Activated effector memory CD4-positive, alpha-beta T cell treated with anti-CD3 and anti-CD28 coated beads, Interleukin-2, amount 50 U/mL, for 16 hours (primary cell): ENCODE measurements around the gene TMEM238L.
"Not testable (repeated sequence)": the region's sequence is repeated elsewhere in the genome, so short reads cannot be mapped to it uniquely, and the experiment has no call there.

Source experiments
- DNase-seq: peaks from one replicate; pipeline ENCODE4 v3.0.0-alpha.2; 2020

Gene TMEM238L, protein sequence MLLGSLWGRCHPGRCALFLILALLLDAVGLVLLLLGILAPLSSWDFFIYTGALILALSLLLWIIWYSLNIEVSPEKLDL

DNA sequence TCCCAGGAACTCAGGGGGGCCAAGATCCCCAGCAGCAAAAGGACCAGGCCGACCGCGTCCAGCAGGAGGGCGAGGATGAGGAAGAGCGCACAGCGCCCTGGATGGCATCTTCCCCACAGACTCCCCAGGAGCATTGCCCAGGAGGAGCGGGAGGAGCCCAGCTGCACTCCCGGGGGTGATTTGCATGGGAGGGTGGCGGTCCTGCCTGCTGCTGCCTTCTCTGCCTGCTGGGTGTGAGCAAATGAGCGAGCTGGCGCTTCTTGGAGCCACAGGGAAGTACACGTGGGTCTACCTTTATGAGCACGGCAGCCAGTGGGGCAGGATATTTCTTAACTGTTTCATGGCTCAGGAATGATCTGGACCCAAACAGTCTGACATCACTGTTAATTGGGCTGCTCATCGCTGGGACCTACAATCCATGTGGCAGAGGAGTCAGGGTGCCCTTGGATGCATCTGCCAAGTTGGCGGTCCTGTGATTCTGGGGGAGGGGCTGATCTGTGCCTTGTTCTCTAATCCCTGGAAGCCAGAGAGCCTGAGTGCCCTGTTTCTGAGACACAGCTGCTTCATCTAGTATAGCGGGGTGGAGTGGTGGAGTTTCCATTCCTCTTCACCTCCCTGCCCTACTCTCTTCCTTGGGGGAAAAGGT is at the start of gene TMEM238L:
TMEM238L (minus strand) TSS at position 270 of the 646 bp plus-strand sequence; CDS start at position 134, 136 bp downstream.
- no peak for DNase-seq

DNA sequence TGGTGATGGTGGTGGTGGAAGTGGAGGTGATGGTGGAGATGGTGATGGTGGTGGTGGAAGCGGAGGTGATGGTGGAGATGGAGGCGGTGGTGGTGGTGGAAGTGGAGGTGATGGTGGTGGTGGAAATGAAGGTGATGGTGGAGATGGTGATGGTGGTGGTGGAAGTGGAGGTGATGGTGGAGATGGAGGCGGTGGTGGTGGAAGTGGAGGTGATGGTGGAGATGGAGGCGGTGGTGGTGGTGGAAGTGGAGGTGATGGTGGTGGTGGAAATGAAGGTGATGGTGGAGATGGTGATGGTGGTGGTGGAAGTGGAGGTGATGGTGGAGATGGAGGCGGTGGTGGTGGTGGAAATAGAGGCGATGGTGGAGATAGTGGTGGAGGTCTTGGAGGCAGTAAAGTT is 42.7 kb upstream of the TMEM238L start:
- not testable (repeated sequence) for DNase-seq

DNA sequence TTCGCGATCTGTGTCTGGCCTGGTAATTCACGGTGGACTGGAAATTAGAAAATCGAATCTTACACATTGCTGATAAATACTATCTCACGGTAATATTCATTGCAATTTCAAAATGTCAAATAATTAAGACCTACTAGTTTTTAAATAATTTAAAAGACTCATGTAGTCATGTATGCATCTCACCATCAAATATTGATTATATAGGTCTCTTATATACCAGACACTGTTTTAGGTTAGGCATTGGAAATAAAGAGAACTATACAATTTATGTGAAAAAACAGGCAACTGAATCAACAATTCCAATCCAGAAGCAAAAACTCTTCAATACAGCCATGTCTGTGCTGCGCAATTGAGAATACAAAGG is 41.5 kb upstream of the TMEM238L start:
- DNase-seq: no peak

DNA sequence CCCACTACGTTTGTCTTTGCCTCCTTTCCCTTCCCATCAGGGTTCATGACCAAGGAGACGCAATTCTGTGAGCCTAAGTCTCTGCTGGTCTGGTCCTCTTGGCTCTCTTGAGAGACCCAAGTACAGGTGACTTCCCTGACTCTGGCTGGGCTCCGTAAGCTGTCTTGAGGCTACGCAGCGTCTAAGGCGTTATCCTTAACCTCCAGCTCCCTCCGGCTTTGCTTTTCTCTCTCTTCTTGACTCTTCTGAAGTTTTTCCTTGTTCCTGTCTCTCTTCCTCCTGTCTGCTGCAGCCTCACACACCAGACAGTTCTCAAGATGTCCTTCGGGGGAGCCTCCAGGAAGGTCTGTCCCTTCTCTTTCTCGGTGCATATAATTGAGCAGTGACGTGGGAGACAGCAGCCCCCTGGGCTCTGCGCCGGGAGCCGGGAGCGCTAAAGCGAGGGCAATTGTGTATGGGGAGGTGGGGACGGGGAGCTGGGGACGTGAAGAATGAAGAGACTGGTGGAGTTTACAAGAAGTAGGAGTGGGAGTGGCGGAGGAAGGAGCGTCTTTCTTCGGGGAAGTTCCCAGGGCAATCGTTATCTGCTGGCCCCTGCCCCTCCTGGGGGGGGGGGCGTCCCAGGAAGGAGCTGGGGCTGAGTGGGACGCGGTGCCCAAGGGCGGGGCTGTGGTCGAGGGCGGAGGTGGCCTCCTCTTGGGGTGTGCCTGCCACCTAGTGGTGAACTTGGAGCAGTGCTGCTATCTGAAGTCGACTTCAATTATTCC is 40.9 kb upstream of the TMEM238L start:
- DNase-seq: peak; percentile 88

DNA sequence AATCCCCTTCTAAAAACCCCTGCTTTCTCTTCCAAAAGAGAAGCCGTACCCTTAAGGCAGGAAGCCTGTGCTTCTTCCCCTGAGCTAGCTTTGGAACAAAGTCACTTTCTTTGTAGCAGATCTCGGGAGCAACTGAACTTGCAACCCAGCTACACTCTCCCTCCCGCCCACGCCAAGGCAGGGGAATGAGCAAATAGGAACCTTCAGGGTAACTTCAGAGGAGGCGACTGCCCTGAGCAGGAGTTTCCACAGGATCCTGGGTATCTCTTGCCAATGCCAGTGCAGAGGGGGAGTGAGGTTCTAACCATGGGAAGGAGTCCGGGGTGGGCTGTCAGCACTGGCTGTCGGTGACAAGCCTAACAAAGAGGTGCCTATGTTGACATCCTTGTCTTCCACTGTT is 39.9 kb upstream of the TMEM238L start:
- no peak for DNase-seq

DNA sequence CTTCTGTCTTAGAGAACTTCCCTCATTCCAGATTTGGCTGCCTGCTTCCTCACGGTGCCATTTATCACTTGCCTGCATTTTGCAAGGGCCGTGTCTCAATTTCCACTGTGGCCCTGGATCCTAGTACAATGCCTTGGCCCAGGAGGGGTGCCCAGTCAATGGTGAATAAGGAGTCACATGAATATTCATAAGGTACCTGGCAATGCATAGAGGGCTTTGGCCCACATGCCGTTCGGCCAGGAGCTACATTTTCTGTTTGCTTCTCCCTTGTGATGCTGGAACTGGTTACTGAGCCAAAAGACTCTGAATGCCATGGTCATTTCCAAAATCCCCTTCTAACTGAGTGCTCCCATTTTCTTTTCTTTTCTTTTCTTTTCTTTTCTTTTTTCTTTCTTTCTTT is 38.8 kb upstream of the TMEM238L start:
- no peak for DNase-seq

DNA sequence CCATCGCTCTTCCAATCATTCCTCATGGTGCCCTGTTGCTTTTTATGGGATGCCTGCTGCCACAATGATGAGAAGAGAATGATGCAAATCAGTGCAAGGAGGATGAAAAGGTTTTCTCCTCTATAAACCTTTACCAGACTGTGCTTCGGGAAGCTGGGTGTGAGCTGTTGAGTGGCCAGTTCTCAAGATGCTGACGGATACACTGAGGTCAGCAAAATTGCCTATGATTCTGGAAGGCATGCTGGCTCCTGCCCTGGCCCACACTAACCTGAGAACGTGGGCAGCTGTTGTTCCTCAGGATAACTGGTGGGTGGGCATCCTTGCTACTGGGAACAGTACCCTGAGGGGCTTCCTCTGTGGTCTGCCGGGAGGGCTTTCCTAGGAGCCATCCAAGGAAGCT is 34.8 kb upstream of the TMEM238L start:
- DNase-seq: no peak

DNA sequence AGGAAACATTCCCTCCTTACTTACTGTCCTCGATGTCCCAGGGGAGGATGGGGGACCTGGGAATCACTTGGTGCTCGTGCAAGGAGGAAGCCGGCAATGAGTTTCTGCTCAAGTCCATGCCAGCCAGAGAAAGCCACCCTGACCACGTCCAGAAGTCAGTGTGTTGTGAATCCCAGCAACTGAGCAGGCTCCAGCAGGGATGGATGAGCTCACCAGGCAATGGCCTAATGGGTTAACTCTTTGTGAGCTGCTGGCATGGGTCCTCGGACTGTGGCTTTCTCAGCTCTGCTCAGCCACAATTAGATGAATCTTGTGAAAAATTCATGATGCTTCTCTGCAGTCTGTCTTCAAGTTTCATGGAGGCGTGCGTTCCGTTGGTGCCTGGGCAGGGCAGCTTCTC is 34.0 kb upstream of the TMEM238L start, which contains the start of gene PIRT:
PIRT (minus strand) TSS at position 167 of the 400 bp plus-strand sequence. CDS start 12,442 bp downstream, outside the sequence.
- DNase-seq: no peak

DNA sequence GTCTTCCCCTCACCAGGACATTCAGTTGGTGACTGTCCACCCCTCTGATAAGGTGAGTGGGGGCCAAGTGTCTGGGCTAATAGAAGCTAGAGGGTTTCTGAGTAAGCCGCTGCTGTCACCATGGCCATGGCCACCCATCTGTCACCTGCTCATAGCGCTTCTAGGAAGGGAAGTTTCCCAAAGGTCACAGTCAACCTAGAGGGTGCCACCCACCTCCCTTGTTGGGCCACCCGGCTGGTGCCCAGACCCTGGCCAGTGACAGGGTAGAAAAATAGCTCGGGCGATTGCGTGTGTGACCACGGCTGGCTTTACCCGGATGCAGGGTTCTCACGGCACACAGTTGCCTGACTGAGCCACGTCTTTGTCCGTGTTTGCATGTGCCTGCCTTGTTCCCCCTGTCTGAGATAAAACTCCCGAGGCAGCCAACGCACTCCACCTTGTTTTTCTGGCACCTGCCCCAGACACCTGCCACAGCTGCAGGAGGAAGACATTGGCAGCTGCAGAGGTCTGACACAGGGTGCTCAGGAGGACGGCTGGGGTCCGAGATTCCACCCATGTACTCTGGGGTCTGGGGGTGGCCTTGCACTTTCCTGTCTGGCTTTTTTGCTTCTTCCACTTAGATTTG is 33.2 kb upstream of the TMEM238L start:
- DNase-seq: no peak

DNA sequence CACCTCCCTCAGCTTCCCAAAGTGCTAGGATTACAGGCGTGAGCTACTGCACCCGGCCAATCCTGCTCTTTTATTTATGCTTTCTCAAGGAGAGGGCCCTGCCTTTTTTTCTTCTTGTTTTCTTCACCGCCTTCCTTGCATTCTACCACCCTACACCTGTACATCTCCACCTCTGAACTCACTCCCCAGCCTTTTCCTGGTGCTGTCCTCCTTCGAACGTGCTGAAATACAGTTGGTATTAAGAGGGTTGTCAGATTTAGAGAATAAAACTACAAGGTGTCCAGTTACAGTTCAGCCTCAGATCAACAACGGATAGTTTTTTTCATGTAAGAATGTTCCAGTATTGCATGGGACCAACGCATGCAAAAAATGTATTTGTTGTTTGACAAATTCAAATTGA is 32.2 kb upstream of the TMEM238L start:
- DNase-seq: no peak

DNA sequence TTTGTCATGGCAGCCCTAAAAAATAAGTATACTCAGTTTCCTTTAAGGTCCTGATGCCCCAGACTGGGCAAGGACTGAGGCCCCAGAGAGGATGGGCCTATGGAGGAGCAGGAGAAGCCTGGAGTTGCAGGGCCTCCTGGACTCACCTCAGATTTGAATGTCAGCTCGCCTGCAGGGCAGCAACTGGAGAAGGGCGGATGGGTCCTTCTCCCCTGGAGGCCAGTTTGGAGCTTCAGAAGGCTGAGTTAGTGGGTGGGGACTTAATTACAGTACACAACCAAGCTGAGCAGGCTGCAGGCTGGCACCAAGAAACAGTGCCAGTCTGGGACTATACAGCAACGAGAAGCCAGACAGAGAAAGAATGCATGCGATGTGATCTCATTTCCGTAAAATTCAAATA is 27.8 kb upstream of the TMEM238L start:
- no peak for DNase-seq

DNA sequence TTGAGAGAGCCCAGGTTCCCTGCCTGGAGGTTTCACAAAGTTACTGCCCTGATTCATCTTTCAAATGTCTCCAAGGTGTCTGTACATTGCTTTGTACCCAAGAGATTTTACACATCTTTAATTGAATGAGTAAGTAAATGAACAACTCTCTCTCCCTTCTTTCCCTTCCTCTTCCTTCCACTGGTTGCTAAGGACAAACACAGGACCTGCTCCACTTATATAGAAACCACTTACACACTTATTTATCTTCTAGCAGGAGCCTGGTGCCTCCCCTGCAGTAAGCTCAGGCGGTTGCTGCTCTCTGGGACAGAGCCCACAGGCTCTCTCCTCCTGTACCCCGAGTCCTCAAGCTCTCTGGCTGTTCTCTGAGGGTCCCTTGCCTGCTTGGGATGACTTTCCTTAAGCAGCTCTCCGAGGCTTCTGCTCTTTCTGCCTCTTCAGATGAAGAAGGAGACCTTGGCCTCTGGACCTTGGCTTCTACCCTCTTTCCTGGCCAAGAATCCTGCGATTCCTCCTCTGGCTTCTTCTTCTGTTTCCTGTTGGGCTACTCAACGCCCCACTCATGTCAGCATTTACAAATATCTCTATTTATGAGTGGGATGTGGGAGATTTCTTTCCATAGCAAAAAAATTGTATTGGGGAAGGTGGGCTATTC is 24.1 kb upstream of the TMEM238L start:
- DNase-seq: no peak

DNA sequence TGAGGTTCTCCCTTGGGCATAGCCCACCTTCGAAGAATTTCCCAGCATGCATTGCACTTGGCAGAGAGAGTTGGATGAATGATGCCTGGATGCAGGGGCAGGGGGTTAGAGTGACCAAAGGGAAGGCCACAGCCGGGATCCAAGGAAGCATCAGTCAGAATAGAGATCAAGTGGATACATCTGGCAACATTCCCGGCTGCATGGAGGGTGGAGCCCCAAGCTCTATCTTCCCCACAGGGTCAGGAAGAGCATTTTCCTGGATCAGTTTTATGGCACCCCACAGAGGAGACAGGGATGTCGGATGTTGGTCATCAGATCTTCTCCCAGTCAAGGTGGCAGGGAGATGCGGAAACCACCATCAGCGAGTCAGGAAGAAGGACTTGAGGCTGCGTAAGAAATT is 21.0 kb upstream of the TMEM238L start:
- no peak for DNase-seq

DNA sequence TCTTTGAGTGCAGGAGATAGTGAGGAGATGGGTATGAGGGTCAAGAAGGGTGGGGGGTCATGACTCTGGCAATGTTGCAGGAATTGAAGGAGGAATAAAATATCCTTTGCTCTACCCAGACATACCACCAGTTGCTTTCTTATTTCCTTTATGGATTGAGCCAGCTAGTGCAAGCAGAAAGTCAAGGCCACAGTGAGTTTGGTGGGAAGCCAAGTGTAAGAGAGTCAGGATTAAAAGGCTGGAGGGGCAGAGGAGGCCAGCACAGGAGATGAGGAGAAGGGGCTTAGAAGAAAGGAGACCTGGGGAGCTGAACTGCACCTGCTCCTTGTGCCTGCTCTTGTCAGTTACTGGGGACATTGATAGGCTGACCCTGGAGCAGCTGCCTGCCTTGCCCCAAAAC is 17.9 kb upstream of the TMEM238L start:
- no peak for DNase-seq

DNA sequence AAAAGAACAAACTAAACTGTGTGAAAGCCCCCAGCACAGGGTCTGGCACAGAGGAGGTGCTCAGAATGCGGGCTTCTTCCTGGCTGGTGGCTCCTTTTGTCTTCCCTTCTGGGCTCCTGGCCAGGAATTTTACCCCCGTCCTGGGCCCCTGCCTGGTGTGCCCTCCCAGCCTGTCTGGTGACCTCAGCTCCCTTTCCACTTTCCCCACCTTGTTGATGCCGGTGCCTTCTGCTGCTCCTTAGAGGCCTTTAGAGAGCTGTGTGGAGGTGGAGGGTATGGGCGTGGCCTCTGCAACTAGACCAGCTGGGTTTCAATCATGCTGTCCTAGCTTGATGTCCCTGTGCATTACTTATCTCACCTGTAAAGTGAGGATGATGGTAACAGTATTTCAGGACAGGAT is 17.2 kb upstream of the TMEM238L start:
- DNase-seq: no peak

DNA sequence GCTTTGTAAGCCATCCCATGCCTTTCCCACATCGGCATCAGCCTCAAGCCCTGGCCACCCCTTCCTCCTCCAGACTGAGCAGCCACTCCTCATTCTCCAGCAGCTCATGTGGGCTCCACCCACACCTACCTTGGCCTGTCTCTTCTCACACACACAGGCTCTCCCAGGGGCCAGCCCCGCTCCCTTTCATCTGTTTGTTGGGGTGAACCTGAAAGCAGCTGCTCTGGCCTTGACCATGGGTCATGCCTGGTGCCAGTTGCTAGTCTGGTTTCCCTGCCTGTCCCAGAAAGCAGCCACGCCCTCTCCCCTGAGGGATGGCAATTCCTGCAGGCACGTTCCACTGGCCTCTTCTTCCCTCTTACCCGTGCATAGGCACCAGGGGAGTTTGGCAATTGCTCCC is 11.4 kb upstream of the TMEM238L start:
- DNase-seq: no peak

DNA sequence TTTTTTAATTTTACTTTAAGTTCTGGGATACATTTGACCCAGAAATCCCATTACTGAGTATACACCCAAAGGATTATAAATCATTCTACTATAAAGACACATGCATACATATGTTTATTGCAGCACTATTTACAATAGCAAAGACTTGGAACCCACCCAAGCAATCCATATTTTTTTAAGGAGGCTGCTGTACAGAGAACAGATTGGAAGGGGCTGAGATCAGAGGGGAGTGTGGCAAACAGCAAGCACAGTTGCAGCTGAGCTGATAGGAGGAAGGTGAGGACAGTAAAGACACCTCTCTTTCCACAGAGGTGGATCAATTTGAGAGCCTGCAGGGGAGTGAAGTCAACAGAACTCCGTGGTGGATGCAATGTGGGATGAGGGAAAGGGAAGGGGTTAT is 10.2 kb upstream of the TMEM238L start:
- no peak for DNase-seq

DNA sequence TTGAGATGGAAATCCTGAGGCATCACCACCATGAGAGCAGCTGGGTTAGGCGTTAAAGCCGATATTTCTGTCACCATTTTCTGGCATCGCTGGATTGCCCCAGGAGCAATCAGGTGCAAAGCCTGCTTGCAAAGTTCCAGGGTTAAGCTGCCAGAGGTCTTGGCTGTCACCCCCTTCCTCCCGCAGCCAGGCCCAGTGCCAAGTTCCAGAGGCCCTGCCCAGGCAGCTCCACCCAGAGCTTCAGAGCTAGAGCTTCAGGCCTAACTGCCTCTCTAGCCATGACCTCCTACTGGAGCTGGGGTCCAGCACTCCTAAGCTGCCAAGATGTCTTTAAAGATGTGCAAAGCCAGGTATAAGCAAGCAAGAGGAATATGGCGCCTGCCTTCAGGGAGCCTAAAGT is 8.8 kb upstream of the TMEM238L start:
- no peak for DNase-seq

DNA sequence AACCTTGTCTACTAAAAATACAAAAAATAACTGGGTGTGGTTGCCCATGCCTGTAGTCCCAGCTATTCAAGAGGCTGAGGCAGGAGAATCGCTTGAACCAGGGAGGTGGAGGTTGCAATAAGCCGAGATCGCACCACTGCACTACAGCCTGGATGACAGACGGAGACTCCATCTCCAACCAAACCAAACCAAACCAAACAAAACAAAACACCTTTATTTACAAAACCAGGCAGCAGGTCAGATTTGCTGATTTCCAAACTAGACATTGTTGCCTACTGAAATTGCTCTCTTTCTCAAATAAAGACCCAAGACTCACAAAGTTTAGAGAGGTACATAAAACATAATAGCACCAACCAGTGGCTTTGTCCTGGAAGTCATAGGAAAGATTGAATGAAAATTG is 5.7 kb upstream of the TMEM238L start:
- no peak for DNase-seq

DNA sequence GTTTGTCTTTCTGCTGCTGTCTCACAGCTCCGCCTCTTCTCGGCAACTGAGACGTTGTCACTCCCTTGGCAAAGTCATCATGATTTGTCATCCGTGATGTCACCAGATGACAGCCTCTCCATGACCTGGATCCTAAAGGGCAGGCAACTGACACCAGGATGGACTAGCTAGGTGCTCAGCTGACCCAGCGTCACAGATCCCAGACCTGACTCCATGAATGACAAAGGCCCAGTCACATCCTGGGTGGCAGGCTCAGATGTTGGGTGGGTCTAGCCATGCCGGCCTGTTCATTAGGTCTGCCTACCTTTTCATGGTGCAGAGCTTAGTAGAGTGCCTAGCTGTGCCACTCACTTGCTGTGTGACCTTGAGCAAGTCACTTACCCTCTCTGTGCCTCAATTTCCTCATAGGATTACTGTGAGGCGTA is 3.8 kb upstream of the TMEM238L start:
- DNase-seq: no peak

DNA sequence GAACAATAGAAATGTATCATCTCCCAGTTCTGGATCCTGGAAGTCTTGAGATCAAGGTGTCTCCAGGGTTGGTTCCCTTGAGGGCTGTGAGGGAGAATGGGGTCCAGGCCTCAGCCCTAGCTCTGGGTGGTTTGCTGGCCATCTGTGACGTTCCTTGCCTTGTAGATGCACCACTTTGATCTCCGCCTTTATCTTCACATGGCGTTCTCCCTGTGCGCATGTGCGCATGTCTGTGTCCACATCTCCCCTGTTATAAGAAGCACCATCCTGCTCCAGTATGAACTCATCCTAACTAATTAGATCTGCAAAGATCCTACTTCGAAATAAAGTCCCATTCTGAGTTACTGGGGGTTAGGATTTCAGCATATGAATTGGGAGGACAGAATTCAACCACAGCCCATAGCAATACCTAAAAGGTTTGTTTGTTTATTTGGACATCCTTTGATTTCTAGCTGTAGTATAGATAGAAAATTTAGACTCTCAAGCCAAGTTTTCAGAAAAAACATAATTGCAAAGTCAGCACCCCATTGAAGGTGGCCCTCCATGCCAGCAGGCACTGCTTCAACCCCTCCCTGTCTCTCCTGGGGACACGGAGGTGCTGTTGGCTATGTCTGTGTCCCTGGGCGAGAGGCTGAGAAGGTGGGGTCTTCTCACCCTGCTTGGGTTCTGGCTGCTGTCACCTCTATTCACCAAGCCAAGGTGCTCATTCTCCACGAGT is 2.8 kb upstream of the TMEM238L start:
- no peak for DNase-seq

DNA sequence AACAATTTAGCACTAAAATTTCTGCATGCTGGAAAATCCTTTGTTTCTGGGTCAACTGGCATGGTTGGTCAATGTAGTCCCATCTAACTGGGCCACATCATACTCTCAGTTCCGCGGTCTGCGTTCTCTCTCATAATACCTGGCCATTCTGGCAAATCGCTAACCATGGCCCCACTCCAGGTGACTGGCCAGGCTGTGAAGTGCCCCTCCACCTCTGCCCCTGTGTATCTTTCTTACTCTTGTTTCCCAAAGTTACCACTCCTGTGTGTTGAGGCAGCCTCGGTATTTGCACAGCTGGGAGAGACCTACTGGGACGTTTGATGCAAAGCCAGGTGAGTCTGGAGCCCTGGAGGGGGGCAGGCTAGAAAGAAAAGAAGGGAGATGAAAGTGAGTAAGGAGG is 2.0 kb upstream of the TMEM238L start:
- no peak for DNase-seq

DNA sequence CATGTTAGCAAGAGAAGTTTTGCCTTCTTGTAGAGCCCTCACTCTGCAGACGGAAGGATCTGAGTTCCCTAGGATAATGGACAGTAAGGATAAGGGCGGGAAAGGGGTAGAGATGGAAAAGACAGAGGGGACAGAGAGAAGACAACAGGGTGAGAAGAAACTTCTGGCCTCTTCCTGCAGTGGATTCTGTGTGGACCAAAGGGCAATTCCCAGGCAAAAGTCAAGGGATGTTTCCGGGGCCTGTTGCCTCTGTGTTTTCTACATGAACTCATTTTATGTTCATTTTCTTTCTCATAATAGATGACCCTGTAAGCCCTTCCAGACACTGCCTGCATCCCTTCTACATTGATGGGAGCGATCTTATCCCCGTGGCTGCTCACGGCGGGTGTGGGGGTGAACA is 647 bp upstream of the TMEM238L start:
- no peak for DNase-seq
